AG10803 (cell line): ENCODE measurements around the gene VIPR1.

Source experiments
- DNase-seq: peaks from one replicate; pipeline ENCODE4 v3.0.0; 2010; ENCODE audit warnings: low read depth
- H3K4me3 ChIP-seq: 2 replicates; pipeline ENCODE4 v1.5.1; 2011; ENCODE audit warnings: mild to moderate bottlenecking, low read length, control low read depth
- CTCF ChIP-seq: conservative IDR thresholded peaks from 2 replicates; pipeline ENCODE4 v1.5.1; 2011; ENCODE audit warnings: mild to moderate bottlenecking, low read length, control low read depth, inconsistent platforms

VIPR1 gene

GRCh38 chr3:42472555-42472954 is 29.9 kb upstream of the VIPR1 start:
- no peak for DNase-seq
- no peak overlapping the region for H3K4me3 ChIP-seq
- TF ChIP-seq CTCF = no peak

DNA sequence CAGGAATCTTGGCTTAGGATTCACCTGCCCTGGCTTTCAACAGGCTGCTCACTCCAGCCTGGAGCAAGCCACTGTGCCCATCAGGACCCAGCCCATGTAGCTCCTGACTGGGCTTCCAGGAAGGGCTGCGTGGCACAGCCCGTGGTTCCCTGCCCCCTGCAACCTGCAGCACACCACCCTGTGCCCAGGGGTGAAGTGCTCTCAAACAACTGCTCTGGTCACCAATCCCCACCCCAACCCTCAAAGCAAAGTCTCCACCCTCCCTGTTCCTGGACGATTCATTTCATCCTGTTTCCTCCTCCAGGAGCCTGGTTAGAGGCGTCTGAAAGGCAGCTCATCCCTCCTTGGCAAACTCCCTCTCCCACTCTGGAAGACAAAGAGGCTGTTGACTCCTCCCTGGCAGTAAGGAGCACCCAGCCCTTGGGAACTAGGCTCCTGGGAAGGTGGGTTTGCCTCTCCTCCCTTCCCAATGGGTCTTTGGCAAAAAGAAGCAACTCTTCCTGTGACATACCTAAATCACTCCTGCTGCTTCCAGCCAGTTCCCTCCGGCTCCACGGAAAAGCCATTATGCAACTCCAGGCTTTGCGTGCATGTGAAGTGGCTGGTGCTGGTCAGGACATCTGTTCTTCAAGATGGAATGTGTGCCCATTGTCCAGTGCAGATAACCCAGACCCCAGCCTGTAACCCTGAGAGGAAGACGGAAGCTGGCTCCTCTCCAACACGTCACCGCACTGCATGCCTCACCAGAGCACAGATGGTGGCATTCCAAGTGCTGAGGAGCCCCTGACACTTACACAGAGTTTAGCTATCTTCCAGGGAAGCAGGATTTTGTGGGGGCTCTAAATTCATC is 29.1 kb upstream of the VIPR1 start:
- DNase-seq = peak; percentile 49
- no peak overlapping the region for H3K4me3 ChIP-seq

GRCh38 chr3:42476225-42477125 is 26.0 kb upstream of the VIPR1 start:
- no peak for TF ChIP-seq CTCF
- no peak overlapping the region for H3K4me3 ChIP-seq
- DNase-seq = no peak

More for the DNA sequence above, 29.1 kb upstream of the VIPR1 start:
- TF ChIP-seq CTCF = no peak

- no peak overlapping the region for H3K4me3 ChIP-seq
- TF ChIP-seq CTCF = no peak
- DNase-seq = no peak
Observed at GRCh38 chr3:42477696-42478095, 24.7 kb upstream of the VIPR1 start.

DNA sequence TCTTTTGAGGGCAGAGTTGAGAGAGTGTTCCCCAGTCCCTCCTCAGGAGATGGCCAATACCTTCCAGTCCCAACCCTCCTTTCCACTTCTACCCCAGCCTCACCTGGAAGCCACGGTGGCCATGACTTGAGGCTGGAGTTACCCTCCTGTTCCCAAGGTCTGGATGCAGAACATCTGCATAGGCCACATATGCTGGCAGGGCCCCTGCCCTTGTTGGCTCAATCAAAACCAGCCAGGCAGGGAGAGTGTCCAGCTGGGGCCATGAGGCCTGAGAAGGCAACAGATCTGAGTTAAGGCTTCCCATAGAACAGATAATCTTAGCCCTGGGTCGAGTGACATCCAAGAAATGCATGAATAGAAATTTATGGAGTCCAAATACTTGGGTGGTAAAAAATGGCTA is 23.6 kb upstream of the VIPR1 start:
- no peak for TF ChIP-seq CTCF
- no peak overlapping the region for H3K4me3 ChIP-seq
- no peak for DNase-seq

- DNase-seq = no peak
- TF ChIP-seq CTCF = no peak
- H3K4me3 ChIP-seq = no peak overlapping the region
Observed at GRCh38 chr3:42486814-42487565, 15.5 kb upstream of the VIPR1 start.
